OCI-M1 (cell line): Measurements from ENCODE around the gene UNC45A.

Source experiments
- DNase-seq: peaks from one replicate; lab custom pipeline; 2025; lab: John Stamatoyannopoulos, UW

Gene UNC45A

DNA sequence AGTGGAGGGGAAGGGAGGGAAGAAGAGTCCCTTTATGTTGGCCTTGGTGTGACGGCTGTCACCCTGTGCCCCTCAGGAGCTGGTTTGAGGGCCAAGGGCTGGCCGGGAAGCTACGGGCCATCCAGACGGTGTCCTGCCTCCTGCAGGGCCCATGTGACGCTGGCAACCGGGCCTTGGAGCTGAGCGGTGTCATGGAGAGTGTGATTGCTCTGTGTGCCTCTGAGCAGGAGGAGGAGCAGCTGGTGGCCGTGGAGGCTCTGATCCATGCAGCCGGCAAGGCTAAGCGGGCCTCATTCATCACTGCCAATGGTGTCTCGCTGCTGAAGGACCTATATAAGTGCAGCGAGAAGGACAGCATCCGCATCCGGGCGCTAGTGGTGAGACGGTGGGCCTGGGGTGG lies 11.5 kb downstream of the UNC45A start:
- no peak for DNase-seq

DNA sequence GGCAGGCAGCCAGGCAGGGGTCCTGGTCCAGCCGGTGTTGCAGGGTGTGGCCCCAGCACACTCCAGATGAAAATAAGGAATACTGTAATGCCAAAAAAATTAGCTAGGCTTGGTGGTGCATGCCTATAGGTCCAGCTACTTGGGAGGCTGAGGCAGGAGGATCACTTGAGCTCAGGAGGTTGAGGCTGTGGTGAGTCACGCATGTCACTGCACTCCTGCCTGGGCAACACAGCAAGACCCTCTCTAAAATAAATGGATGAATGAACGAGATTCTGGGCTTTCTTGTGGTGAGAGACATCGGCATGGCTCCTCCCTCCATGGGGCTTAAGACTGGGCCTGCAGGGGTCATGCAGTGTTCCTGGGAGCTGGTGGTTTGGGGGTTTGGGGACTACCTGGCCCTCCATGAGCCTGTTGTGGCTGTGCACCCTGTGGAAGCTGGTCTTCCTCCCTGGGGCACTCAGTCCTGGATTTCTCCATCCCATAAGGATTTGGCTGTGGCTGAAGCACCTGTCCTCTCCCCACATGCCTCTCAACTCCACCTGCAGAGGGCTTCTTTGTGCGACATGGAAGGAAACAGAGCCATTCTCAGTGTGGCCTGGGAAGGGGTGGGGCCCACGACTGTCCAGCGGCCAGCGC lies 12.0 kb downstream of the UNC45A start:
- DNase-seq, result no peak

DNA sequence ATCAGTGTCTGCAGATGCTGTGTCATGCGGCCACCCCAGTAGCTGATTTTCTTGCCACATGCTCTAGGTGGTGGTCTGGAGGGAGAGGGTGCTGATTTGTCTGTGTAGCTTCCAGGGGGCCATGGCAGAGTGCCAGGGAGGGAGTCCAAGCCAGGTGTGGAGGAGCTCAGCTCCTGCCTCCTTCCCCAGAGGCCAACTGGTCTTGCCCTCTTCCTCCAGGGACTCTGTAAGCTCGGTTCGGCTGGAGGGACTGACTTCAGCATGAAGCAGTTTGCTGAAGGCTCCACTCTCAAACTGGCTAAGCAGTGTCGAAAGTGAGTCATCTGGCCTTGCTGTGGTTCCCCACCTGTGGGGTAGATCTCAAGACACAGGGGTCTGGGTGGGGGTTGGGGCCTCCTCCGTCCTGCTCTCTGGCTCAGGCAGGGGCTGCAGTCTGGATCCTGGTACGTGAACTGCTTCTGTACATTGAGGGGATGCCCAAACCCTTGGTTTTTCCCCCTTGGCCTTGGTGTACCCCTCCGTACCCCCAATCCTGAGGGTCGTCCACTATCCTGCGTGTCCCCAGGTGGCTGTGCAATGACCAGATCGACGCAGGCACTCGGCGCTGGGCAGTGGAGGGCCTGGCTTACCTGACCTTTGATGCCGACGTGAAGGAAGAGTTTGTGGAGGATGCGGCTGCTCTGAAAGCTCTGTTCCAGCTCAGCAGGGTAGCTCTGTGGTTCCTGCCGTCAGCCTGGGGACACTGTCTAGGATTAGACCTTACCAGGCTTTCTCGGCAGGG lies 12.7 kb downstream of the UNC45A start:
- no peak for DNase-seq

DNA sequence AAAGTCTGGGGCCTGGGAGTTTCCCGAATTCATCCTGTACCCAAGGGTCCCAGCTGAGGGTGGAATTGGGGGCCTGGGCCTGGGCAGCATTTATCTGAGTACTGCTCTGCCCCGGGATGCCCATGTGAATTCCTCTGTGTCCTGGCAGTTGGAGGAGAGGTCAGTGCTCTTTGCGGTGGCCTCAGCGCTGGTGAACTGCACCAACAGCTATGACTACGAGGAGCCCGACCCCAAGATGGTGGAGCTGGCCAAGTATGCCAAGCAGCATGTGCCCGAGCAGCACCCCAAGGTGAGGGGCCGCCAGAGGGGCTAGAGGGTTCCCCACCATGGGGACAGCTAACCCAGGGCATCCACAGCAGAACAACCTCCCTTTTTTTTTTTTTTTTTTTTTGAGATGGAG lies 13.4 kb downstream of the UNC45A start:
- no peak for DNase-seq

DNA sequence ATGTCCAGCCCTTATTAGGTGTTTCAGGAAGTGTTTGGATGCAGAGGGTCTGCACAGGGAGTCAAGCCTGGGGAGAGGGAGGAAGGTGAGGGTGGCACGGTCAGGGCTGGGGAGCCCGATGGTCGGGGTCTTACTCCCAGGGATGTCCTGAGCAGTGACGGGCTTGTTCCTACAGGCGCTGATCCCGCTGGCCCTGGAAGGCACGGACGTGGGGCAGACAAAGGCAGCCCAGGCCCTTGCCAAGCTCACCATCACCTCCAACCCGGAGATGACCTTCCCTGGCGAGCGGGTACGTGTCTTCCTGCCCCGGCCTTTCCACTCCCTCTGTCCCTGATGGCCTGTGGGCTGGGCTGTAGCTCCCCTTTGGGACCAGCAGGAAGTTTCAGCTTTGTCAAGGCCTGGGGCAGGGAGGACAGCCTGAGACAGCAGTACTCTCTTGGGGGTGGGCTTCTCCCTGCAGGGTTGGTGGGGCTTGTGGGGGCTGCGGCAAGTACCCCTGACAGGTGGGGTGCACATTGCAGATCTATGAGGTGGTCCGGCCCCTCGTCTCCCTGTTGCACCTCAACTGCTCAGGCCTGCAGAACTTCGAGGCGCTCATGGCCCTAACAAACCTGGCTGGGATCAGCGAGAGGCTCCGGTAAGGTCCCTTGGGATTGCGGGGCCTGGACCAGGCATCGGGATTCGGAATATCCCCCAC lies 15.0 kb downstream of the UNC45A start:
- DNase-seq, result no peak

DNA sequence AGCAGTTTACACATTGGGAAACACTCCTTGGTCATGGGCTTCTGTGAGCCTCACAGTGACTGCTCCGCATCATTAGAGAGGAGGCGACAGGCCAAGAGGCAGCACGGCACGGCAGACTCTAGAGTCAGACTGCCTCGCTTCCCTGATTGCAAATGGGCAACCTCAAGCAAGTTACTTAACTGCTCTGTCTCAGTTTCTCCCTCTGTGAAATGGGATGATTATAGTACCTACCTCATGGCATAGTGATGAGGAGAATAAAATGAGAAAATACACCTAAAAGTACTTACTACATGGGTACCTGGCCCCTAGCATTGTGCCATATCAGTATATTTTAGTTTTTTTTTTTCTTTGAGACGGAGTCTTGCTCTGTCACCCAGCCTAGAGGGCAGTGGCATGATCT lies 15.6 kb downstream of the UNC45A start:
- no peak for DNase-seq

DNA sequence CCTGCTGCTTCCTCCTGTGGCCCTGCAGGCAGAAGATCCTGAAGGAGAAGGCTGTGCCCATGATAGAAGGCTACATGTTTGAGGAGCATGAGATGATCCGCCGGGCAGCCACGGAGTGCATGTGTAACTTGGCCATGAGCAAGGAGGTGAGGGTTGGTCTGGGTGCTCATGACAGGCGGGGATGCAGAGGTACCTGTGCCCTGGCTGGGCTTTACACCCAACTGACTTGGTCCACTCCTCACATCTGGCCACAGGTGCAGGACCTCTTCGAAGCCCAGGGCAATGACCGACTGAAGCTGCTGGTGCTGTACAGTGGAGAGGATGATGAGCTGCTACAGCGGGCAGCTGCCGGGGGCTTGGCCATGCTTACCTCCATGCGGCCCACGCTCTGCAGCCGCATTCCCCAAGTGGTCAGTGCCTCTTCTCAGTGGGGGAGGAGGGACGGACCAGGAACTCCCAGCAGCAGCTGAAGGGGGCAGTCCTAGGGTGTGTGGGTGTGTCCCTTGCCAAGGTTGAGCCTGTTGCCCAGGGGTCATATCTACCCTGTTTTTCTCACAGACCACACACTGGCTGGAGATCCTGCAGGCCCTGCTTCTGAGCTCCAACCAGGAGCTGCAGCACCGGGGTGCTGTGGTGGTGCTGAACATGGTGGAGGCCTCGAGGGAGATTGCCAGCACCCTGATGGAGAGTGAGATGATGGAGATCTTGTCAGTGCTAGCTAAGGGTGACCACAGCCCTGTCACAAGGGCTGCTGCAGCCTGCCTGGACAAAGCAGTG lies 18.0 kb downstream of the UNC45A start:
- no peak for DNase-seq

DNA sequence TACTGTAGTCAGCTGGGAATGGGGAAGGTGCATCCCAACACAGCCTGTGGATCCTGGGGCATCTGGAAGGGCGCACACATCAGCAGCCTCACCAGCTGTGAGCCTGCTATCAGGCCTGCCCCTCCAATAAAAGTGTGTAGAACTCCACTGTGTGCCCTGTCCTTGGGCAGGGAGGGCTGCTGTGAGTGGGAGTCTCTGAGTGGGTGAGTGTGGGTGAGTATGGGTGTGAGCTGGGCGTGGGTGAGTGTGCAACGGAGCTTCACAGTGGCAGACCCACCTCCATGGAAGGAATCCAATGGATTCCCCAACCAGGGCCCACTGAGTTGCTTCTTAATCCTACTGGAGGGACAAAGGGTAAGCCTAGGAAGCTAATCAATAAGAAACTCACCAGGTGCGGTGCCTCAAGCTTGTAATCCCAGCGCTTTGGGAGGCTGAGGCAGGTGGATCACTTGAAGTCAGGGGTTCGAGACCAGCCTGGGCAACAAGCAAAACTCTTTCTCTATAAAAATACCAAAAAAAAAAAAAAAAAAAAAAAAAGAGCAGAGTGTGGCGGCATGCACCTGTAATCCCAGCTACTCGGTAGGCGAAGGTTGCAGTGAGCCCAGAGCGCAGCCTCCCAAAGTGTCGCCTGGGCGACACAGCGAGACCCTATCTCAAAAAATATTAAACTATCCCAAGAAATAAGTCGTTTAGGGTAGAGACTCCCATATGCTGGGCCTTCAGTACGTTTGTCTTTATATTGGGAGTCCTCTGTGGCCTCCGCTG lies 19.0 kb downstream of the UNC45A start:
- DNase-seq, result no peak

DNA sequence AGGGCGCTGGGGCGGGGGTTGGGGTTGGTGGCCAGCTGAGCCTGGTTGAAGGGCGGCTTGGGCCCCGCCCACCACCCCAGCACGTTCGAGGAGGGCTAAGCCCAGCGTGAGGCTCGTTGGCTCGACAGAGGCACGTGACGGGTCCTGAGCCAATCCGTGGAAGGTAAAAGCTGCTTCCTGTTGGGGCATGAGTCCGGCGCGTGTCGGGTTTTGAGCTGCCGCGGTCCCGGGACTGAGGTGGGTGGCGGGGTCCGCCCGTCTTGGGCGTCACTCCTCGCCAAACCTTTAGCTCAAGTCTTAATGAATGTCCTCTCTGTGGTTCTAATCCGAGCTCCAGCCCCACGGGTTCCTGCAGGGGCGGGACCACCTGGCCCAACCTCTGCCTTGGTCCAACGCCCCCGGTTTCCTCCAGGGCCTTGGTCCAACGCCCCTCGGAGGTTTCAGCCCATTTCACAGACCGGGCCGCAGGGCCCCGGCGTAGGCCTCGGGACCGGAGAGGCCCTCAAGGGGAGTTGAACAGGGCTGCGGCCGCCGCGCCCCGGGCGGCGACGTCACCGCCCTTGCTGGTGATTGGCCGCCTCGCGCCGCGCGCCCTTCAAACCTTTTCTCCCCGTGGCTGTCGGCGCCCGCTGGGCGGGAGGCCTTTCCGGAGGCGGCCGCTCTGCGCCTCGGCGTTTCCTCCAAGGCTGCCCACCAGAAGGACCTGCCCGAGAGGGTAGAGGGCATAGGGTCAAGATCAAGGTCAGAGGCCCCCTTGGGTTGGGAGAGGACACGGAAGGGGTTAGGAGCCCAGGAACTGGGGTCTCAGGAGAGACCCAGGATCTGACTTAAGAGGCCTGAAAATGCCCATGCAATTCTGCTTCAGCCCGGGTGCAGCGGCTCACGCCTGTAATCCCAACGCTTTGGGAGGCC lies 19.9 kb downstream of the UNC45A start, which contains the start of gene RCCD1:
TSS of gene RCCD1 (plus strand) at position 173 of the 912 bp plus-strand sequence. CDS start 1,851 bp downstream, outside the sequence.
- DNase-seq, result peak; percentile 98

DNA sequence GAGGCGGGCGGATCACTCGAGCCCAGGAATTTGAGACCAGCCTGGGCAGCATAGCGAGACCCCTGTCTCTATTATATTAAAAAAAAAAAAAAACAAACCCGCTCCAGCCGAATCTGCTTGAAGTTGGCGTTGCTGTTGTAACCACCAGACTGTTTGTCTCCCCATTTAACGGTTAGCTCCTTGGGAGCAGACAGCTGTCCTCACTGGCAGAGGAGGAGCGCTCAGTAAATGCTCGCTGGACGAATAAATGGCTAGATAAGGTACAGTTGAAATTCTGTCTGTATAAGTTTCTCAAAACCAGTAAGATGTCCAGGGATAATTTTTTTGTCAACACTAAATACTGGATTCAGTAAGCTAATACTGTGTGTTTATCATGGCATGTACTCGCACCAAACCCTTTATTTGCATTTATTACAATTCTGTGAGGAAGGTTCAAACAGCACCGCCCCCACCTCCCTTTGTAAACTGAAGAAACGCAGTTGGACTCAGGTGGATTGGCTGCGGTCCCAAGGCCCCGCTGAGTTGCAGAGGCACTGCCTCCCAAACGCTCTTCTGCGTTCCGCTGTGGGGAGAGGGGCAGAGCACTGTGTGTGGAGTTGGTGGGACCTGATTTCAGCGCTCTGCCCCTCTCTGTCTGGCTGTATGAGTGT lies 20.7 kb downstream of the UNC45A start:
- peak; percentile 28 for DNase-seq

DNA sequence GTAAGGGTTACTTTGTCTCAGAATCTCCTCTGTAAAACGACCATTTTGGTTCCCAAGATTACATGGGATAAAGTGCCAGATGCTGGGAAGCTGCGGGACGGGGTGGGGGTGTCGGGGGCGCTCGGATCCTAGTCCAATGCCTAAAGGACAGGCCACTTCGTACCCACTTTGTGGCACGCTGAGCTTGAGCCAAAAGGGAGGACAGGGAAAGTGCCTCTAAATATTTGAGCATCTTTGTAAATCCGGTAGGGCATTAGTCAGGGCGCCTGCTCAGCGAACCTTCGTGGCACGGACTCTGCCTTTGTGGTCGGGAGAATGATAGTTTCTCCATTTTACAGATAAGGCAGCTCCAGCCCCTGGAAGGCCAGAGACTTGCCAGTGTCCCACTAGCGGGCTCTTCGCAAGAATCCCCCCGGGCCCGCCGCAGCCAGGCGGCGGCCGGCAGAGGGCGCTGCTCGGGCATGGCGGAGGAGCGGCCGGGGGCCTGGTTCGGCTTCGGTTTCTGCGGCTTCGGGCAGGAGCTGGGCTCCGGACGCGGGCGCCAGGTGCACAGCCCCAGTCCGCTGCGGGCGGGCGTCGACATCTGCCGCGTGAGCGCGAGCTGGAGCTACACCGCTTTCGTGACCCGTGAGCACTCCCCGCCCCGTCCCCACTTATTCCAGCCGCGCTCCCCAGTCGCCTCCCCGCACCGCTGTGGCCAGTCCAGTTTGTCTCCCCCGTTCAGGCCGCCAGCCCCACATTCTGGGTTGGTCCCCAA lies 21.4 kb downstream of the UNC45A start:
- no peak for DNase-seq

DNA sequence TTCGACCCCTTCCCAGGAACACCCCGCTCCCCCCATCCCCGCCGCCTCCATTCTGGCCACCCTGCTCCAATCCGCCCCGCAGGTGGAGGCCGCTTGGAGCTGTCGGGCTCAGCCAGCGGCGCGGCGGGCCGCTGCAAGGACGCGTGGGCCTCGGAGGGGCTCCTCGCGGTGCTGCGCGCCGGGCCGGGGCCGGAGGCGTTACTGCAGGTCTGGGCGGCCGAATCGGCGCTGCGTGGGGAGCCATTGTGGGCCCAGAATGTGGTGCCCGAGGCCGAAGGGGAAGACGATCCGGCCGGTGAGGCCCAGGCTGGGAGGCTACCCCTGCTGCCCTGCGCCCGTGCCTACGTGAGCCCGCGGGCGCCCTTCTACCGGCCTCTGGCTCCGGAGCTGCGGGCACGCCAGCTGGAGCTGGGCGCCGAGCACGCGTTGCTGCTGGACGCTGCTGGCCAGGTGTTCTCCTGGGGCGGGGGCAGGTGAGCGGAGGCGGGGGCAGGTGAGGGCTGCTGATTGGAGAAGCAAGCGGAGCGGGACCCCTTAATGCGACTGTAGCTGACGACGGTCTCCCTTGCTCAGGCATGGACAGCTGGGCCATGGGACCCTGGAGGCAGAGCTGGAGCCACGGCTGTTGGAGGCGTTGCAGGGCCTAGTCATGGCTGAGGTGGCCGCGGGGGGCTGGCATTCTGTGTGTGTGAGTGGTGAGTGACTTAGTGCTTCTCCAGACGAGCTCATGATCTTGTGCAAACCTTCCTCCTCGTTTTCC lies 22.1 kb downstream of the UNC45A start:
- DNase-seq, result no peak

DNA sequence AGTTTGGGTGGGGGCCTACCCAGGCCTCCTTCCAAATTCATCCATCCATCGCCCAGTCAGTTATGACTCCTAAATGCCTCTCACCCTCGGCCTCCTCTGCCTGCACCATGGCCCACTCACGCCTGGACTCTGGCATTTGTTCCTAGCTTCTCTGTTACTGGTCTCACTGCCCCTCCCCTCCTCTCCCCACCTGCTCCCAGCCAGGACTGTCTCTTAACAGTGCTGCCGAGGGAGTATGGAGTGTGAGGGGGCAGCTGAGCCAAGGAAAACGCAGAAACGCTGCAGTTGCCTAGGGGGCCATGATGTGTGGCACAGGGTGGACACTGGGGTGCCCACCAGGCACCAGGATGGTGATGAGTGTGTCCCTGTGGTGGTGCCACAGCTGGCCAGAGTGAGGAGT lies 22.7 kb downstream of the UNC45A start:
- DNase-seq, result no peak

DNA sequence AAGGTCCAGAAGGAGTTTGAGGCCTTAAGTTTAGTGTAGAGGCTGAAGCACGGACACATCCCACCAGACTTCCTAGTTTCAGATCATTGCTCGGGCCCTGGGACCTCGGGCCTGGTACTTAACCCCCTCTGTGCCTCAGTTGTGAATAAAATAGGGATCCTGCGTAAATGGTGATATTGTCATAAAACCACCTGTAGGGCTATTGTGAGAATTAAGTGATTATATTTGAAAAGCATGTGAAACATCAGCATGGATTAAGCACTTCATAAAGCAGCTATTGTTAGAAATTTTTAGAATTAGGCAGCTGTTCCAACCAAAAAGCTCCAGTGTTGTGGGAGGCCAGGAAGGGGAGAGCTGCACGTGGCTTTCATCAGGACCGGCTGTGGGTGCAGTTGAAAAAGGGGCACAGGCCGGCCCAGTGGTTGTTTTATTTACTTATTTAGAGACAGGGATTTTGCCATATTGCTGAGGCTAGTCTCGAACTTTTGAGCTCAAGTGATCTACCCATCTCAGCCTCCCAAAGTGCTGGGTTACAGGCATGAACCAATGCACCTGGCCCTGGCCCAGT lies 24.0 kb downstream of the UNC45A start:
- no peak for DNase-seq

DNA sequence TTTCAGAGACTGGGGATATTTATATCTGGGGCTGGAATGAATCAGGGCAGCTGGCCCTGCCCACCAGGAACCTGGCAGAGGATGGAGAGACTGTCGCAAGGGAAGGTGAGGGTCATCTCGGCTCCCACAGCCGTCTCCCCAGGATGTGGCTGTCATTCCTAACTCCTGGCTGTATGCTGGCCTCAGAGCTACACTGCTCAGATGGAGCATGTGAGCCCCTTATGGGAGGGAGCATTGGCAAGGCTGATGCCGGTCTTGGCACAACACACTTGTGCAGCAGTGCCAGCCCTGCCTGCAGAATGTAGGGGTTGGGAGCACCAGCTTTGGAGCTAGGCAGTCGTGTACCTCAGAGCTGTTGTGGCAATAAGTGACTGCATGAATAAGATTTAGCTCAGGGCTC lies 24.8 kb downstream of the UNC45A start:
- no peak for DNase-seq

DNA sequence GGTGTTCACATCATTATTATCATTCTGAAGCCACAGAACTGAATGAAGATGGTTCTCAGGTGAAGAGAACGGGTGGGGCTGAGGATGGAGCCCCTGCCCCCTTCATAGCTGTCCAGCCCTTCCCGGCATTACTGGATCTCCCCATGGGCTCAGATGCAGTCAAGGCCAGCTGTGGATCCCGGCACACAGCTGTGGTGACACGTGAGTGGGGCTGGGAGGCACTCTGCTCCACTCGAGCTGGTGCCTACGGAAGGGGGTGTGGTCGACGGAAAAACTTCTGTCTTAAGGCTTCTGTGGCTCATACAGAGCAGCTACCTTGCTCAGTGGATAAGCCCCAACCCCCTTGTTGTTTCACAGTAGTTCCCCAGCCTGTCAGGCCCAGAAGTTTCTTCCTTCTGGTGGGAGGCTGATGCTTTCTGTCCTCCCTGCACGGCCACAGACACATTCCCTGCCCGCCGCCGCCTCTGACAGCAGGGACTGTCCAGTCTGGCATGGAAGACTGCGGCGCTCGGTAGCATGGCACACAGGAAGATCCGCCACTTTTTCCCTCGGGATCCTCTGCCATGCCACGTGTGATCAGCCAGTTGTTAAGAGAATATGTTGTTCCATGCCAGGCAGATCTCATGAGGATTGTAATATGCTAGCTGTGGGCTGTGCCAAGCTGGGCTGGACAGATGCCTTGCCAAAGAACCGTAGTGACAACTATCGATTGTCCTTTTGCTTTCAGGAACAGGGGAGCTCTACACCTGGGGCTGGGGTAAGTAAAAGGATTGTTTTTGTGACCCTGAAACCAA lies 25.4 kb downstream of the UNC45A start:
- DNase-seq, result no peak

DNA sequence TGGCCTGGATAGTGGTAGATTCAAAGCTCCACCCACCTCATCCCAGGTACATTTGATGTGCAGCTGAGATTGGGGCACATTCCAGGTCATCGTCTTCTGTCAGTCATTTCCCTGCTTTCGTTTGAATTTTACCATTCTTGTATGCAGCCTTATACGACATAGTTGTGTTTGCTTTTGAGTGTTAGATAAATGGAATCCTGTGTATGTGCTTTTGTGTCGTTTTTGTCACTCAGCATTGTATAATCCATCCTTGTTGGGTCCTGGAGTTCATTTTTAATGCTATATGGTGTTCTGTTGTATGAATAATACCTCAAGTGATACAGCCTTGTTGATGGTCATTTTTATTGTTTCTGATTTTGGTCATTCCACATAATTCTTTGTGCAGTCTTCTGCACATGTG lies 26.9 kb downstream of the UNC45A start:
- no peak for DNase-seq
